NCI-H1048 (cell line): ENCODE data around the gene FAT4.

ENCODE experiments used
- DNase-seq: peaks from one replicate; lab custom pipeline; 2025; lab: John Stamatoyannopoulos, UW

Gene FAT4

GRCh38 chr4:125316791-125317524 lies 2.2 kb downstream of the FAT4 start:
- DNase-seq = no peak

DNA sequence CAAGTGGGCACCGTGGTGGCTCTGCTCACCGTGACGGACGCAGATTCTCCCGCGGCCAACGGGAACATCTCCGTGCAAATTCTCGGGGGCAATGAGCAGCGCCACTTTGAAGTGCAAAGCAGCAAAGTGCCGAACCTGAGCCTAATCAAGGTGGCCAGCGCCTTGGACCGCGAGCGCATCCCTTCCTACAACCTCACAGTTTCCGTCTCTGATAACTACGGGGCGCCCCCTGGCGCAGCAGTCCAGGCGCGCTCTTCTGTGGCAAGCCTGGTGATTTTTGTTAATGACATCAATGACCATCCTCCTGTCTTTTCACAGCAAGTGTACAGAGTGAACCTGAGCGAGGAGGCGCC lies 2.7 kb downstream of the FAT4 start:
- DNase-seq = no peak

GRCh38 chr4:125319311-125319710 lies 4.6 kb downstream of the FAT4 start:
- no peak for DNase-seq

- DNase-seq = no peak
Measured at GRCh38 chr4:125321709-125322365, 7.1 kb downstream of the FAT4 start.

GRCh38 chr4:125322366-125322730 lies 7.6 kb downstream of the FAT4 start:
- no peak for DNase-seq

DNA sequence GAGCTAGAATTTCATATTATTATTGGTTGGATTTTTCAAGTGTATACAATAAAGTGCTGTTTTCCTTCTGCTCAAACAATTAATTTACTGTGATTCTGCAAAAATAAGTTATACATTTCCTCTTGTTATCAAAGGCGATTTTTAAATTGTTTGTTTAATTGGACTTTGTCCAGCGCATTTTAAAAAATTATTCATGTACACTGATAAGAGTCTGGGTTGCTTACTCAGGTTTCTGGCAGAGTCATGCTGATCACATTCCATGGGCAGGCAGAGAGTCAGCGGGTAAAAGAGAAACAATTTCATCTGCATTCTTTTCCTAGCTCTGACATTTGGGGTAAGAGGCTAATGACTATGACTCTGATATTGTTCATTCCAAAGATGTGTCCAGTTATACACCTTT lies 8.9 kb downstream of the FAT4 start:
- DNase-seq = no peak

DNA sequence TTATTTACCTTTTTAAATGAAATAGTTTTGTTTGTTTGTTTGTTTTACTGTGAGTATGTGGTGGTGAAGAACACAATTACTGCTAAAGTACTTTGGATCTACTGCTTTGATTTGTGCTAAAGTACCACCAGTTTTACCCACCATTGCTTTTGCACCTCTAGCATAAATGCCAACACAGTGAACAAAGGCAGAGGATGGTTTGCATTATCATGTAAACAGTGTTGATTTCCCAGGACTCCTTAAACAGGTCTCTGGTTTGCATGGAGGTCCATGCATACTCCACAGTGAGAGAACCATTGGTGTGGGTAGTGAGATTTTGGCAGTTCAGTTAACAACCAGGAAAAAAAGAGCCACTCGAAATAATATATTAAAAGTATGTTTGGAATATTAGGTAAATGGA lies 11.0 kb downstream of the FAT4 start:
- DNase-seq = no peak

- DNase-seq = no peak
Measured at GRCh38 chr4:125331116-125331515, 16.4 kb downstream of the FAT4 start.

GRCh38 chr4:125334926-125335325 lies 20.2 kb downstream of the FAT4 start:
- no peak for DNase-seq

GRCh38 chr4:125338814-125339213 lies 24.1 kb downstream of the FAT4 start:
- no peak for DNase-seq

- DNase-seq = no peak
Measured at GRCh38 chr4:125344198-125344597, 29.4 kb downstream of the FAT4 start.

GRCh38 chr4:125346616-125347015 lies 31.9 kb downstream of the FAT4 start:
- no peak for DNase-seq

GRCh38 chr4:125350470-125351135 lies 35.8 kb downstream of the FAT4 start:
- DNase-seq = no peak

- no peak for DNase-seq
Measured at GRCh38 chr4:125352521-125352920, 37.8 kb downstream of the FAT4 start.

DNA sequence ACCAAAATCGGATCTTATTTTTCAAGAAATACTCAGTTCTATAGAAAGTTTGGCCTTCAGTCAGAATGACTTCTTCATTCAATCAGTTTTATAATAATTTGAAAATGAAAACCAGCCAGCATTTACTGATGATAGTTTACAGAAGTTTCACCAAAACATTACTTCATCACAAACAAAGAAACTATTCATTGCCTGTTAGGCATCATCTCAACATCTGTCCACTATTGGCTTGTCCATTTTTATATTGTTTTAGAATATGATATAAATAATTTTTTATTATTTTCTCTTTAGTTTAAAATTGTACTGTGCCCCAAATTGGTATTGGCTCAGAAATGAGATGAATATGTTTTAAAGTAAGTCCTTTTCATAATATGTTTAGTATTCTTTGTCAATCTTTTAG lies 38.4 kb downstream of the FAT4 start:
- no peak for DNase-seq

DNA sequence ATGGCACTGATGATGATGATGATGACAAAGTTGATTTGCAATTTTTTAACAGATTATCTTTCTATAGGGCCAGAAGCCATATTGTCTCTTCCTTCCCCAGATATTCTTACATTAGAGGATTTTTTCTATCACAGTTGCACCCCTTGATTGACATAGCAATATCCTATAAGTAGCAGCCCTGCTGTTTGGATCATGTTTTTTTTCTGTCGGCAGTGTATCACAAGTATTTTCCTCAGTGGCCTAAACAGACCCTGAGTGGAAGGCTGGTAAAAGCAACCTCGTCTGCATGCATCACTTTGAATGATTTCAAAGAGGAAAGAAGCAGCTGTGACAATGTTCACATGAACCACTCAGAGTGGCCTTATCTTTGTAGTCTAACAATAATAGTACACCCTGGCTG lies 41.0 kb downstream of the FAT4 start:
- no peak for DNase-seq

- no peak for DNase-seq
Measured at GRCh38 chr4:125357675-125358074, 42.9 kb downstream of the FAT4 start.

GRCh38 chr4:125358453-125358852 lies 43.7 kb downstream of the FAT4 start:
- DNase-seq = no peak

DNA sequence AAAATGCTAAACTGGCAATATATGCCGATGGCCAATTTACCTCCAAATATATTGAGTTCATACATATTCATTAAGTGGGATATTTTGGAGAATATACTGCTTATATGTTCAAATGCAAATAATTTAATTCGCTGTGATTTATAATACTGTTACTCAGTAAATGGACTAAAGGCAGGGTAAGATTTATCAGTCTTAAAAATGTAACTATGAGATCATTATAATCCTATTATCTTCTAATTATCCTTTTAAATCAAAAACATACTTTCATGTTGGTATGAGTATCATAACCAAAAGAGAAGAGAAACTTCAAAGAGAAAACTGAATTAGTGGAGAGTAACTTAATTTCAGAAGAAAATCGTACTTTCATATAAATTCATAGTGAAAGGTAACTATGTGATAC lies 44.6 kb downstream of the FAT4 start:
- DNase-seq = no peak

DNA sequence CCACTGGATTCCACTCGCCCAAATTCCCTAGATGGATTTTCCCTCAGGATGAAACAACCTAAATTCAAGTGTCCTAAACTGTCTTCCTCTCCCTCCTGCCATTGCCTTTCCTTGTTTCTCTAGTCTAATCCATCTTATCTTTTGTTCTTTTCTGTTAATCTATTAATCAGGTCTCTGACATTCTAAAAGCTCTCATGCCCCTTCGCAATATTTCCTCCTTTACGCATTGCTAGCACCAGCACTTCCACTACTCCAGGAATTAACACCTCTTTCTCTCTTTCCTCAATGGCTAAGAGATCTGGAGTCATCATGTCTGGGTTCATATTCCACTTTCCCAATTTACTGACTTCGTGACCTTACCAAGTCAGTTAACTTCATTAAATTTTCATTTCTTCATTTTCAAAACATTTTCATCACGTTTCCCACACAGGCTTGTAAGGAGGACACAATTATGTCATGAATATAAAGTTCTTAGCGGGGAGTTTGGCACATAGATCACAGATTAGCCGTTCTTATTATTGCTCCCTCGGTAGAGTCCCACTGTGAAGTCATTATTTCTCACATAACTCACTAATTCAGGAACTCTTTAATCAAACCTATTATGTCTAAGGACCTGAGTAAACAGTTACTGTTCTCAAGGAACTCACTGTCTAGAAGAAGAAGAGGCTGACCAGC lies 45.3 kb downstream of the FAT4 start:
- DNase-seq = no peak

DNA sequence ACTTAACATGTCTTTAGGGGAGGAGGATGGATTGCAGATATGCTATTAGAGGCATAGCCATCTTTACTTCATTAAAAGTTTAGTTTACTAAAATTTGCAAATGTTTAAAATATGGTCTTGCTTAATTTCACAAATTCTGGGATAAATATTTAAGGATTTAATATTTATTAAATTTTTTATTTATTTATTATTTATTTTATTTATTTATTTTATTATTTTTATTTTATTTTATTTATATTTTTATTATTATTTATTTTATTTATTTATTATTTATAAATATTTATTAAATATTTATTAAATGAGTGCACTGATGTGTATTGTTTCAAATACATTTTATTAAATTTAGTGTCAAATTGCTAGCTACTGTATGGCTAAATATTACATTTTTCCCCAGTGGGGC lies 46.0 kb downstream of the FAT4 start:
- no peak for DNase-seq
